ENCODE data around the gene CYB5RL. TPM values are rescaled to one million over a fixed set of nuclear protein-coding genes. Genes with fewer than 3 reads are reported as not detected.

Gene CYB5RL
- total and polyA plus RNA-seq, 2 of the 13 experiments (the other 11 are each of a cell fraction or from before 2014, with no cell fraction given), result 3.7 to 5.0 TPM

DNA sequence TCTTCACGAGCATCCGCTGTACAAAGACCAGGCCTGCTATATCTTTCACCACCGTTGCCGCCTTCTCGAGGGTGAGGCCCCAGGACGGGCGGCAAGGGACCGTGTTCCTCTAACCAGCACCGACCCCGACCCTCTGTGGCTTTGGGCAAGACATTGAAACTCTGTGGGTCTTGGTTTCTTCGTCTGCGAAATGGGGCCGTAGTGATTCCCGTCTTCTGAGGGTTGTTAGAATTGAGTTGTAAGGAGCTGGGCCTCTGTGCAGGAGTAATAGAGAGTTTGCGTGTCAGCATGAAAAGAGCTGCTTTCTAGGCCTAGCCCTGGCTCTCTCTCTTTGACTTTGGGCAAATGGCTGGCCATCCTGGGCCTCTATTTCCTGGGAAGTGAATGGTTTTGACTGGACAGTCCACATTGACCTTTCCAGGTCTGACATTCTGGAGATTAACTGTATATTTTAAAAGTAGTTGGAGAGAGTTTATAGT, 728 bp upstream of the CYB5RL start:
- ATAC-seq (peak; percentile 18), DNase-seq (ENCODE audit: low spot score) (no peak), FAIRE-seq (no peak)
- ChIA-PET POLR2A (interaction anchor here (1.0 to 2.4 kb wide), 17 partner anchors 11 to 288 kb away, joined by 3 to 10 read pairs (median 4); partner anchors contain the start of gene SSBP3), CTCF (ENCODE audit: low intra/inter-chr PET ratio, low total read pairs) (no interaction called here)
- Histone ChIP-seq H2AFZ (ENCODE audit: low read length) (no peak overlapping the region), H3K9ac (ENCODE audit: insufficient read depth, low read depth, low read length) (peak overlapping the region; percentile 93), H3K9me3 (ENCODE audit: low read length) (no peaks in the 10 kb centered on the region), H4K20me1 (ENCODE audit: insufficient read depth, low read length) (no peaks in the 10 kb centered on the region), H3K36me3 (replicated peaks in 1 of 2; ENCODE audit: control insufficient read depth in 1 of 2, insufficient read depth in 2 of 2, low read length in 2 of 2) (peaks cover 2 to 14% of the 10 kb centered on the region in 2 experiments; a peak in 4 of 5 replicates), H3K4me3 (replicated peaks in 1 of 3; ENCODE audit: insufficient read depth in 1 of 3, low read depth in 2 of 3, low read length in 3 of 3) (peak overlapping the region; percentile 89 to 95 (median 94)), H3K4me1 (ENCODE audit: insufficient read depth, low read length) (peaks cover 34% of the 10 kb centered on the region), H3K4me2 (ENCODE audit: low read depth, low read length) (peak overlapping the region; percentile 84), H3K27me3 (ENCODE audit: control insufficient read depth in 1 of 2, insufficient read depth in 2 of 2, low read length in 2 of 2) (no peaks in the 10 kb centered on the region; a peak in 1 of 5 replicates), H3K79me2 (ENCODE audit: insufficient read depth, low read length) (peaks cover 33% of the 10 kb centered on the region), H3K27ac (ENCODE audit: extremely low read length, insufficient read depth, low read length) (peak overlapping the region; percentile 77)
- WGBS (ENCODE audit: low lambda C conversion rate), result 0% methylated on average over 4 of the region's 15 CpGs
- TSS peak; percentile 77 for BruUV-seq (replicated peaks)
- intact Hi-C loops (cut with micrococcal nuclease; ENCODE audit: unreplicated experiment), result loop anchor here (10.0 kb wide), 1 partner anchor 126 kb away; no protein-coding TSS in a partner anchor
- in situ Hi-C loops (cut with HindIII; ENCODE audit: extremely low pct_ligation_motif_present, low pct_unique_long_range_greater_than_20kb), result no loop called here
- no peak; the same call in 1 of the 2 replicates for TF ChIP-seq ZNF768 (CRISPR knock-in tag; IDR thresholded peaks at IDR 0.05)
- TF ChIP-seq KAT7 (CRISPR knock-in tag; IDR thresholded peaks at IDR 0.05; ENCODE audit: borderline replicate concordance), result no peak
- no peak; the same call in 1 of the 2 replicates for TF ChIP-seq ZNF547 (CRISPR knock-in tag; IDR thresholded peaks at IDR 0.05)
- peak; percentile 49; the same call in 1 of the 2 replicates for TF ChIP-seq ZNF770 (CRISPR knock-in tag; IDR thresholded peaks at IDR 0.05)
- TF ChIP-seq ATF2 (CRISPR knock-in tag; IDR thresholded peaks at IDR 0.05), result no peak
- no peak for TF ChIP-seq PHB2 (IDR thresholded peaks at IDR 0.05; ENCODE audit: partially characterized antibody)
- TF ChIP-seq PHF21A (CRISPR knock-in tag; IDR thresholded peaks at IDR 0.05), result no peak
- no peak for TF ChIP-seq ZNF792 (CRISPR knock-in tag; IDR thresholded peaks at IDR 0.05)
- TF ChIP-seq, protein P1, sequence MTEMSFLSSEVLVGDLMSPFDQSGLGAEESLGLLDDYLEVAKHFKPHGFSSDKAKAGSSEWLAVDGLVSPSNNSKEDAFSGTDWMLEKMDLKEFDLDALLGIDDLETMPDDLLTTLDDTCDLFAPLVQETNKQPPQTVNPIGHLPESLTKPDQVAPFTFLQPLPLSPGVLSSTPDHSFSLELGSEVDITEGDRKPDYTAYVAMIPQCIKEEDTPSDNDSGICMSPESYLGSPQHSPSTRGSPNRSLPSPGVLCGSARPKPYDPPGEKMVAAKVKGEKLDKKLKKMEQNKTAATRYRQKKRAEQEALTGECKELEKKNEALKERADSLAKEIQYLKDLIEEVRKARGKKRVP (CRISPR knock-in tag; IDR thresholded peaks at IDR 0.05), result no peak
- TF ChIP-seq MTF1 (CRISPR knock-in tag; IDR thresholded peaks at IDR 0.05), result no peak
- TF ChIP-seq TERF1 (CRISPR knock-in tag; IDR thresholded peaks at IDR 0.05), result no peak
- TF ChIP-seq, protein P2, sequence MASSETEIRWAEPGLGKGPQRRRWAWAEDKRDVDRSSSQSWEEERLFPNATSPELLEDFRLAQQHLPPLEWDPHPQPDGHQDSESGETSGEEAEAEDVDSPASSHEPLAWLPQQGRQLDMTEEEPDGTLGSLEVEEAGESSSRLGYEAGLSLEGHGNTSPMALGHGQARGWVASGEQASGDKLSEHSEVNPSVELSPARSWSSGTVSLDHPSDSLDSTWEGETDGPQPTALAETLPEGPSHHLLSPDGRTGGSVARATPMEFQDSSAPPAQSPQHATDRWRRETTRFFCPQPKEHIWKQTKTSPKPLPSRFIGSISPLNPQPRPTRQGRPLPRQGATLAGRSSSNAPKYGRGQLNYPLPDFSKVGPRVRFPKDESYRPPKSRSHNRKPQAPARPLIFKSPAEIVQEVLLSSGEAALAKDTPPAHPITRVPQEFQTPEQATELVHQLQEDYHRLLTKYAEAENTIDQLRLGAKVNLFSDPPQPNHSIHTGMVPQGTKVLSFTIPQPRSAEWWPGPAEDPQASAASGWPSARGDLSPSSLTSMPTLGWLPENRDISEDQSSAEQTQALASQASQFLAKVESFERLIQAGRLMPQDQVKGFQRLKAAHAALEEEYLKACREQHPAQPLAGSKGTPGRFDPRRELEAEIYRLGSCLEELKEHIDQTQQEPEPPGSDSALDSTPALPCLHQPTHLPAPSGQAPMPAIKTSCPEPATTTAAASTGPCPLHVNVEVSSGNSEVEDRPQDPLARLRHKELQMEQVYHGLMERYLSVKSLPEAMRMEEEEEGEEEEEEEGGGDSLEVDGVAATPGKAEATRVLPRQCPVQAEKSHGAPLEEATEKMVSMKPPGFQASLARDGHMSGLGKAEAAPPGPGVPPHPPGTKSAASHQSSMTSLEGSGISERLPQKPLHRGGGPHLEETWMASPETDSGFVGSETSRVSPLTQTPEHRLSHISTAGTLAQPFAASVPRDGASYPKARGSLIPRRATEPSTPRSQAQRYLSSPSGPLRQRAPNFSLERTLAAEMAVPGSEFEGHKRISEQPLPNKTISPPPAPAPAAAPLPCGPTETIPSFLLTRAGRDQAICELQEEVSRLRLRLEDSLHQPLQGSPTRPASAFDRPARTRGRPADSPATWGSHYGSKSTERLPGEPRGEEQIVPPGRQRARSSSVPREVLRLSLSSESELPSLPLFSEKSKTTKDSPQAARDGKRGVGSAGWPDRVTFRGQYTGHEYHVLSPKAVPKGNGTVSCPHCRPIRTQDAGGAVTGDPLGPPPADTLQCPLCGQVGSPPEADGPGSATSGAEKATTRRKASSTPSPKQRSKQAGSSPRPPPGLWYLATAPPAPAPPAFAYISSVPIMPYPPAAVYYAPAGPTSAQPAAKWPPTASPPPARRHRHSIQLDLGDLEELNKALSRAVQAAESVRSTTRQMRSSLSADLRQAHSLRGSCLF (CRISPR knock-in tag; IDR thresholded peaks at IDR 0.05; ENCODE audit: borderline replicate concordance), result 0 out of 2 replicates have a peak, but pooled peaks have one; percentile 21
- TF ChIP-seq MBNL3 (CRISPR knock-in tag; conservative IDR thresholded peaks at IDR 0.05), result no peak
- TF ChIP-seq ZNF761 (CRISPR knock-in tag; conservative IDR thresholded peaks at IDR 0.05), result no peak
